Activated CD4-positive, alpha-beta memory T cell treated with anti-CD3 and anti-CD28 coated beads for 36 hours (primary cell): ENCODE data around the gene MAS1. TPM values are rescaled to one million over a fixed set of nuclear protein-coding genes. Genes with fewer than 3 reads are reported as not detected.

Experiments used
- CTCF ChIA-PET: fragments of 350-600 bp; sonication (Branson Sonifier 250); formaldehyde crosslinking; loops from one replicate; lab custom pipeline; 2021; ENCODE audit warnings: antibody characterized with exemption, inconsistent platforms; lab: Charles Lee
- POLR2A ChIA-PET: fragments of 350-600 bp; sonication (Branson Sonifier 250); formaldehyde crosslinking; loops from one replicate; lab custom pipeline; 2021; ENCODE audit warnings: antibody characterized with exemption; lab: Charles Lee
- DNase-seq: peaks from one replicate; pipeline ENCODE4 v3.0.0-alpha.2; 2020
- H3K27ac Mint-ChIP-seq: one replicate; pipeline ENCODE4 v1.8.0; 2021; ENCODE audit warnings: mixed read lengths
- H3K27me3 Mint-ChIP-seq: one replicate; pipeline ENCODE4 v1.8.0; 2021; ENCODE audit warnings: mixed read lengths
- H3K36me3 Mint-ChIP-seq: one replicate; pipeline ENCODE4 v1.8.0; 2021; ENCODE audit warnings: mixed read lengths
- H3K4me1 Mint-ChIP-seq: one replicate; pipeline ENCODE4 v1.8.0; 2021; ENCODE audit warnings: low read depth, mixed read lengths
- H3K4me3 Mint-ChIP-seq: one replicate; pipeline ENCODE4 v1.8.0; 2021; ENCODE audit warnings: mild to moderate bottlenecking, mixed read lengths
- H3K9me3 Mint-ChIP-seq: one replicate; pipeline ENCODE4 v1.8.0; 2021; ENCODE audit warnings: mixed read lengths
- intact Hi-C: fragments of 100-400 bp; cut with micrococcal nuclease; formaldehyde crosslinking; loops from one replicate; pipeline ENCODE4 v1.15.1; 2023
- total RNA-seq, 2 experiments: library from RNA; stranded (reverse); gene quantifications; one replicate each; pipeline ENCODE4 v1.2.3, GENCODE V29; 2021

Gene MAS1
- total RNA-seq, 2 experiments from 2014 or later, result not detected

- ChIA-PET POLR2A (no interaction called here), CTCF (no interaction called here)
- no peak overlapping the region for H3K4me3 Mint-ChIP-seq
- no peaks in the 10 kb centered on the region for H3K36me3 Mint-ChIP-seq
- H3K27me3 Mint-ChIP-seq, result peaks cover 1% of the 10 kb centered on the region
- H3K27ac Mint-ChIP-seq, result no peak overlapping the region
- intact Hi-C loops, result loop anchor here (10.0 kb wide), 1 partner anchor 669 kb away; no protein-coding TSS in a partner anchor
- no peaks in the 10 kb centered on the region for H3K9me3 Mint-ChIP-seq
- no peak for DNase-seq
- H3K4me1 Mint-ChIP-seq, result peaks cover 16% of the 10 kb centered on the region
Measured at GRCh38 chr6:159865226-159865920, 25.4 kb upstream of the MAS1 start.

- DNase-seq, result no peak
- Mint-ChIP-seq H3K4me1 (peaks cover 16% of the 10 kb centered on the region), H3K4me3 (no peak overlapping the region), H3K27ac (no peak overlapping the region), H3K27me3 (no peaks in the 10 kb centered on the region), H3K36me3 (no peaks in the 10 kb centered on the region), H3K9me3 (no peaks in the 10 kb centered on the region)
- intact Hi-C loops, result loop anchor here (10.0 kb wide), 1 partner anchor 668 kb away; no protein-coding TSS in a partner anchor
- POLR2A ChIA-PET, result no interaction called here
- CTCF ChIA-PET, result interaction anchor here (1.0 kb wide), 1 partner anchor 11 kb away, joined by 3 read pairs; no protein-coding TSS in a partner anchor
Measured at GRCh38 chr6:159866286-159867247, 24.2 kb upstream of the MAS1 start.

GRCh38 chr6:159871241-159871640, 19.5 kb upstream of the MAS1 start:
- no peaks in the 10 kb centered on the region for H3K36me3 Mint-ChIP-seq
- peaks cover 4% of the 10 kb centered on the region for H3K4me1 Mint-ChIP-seq
- peaks cover 2% of the 10 kb centered on the region for H3K27me3 Mint-ChIP-seq
- H3K27ac Mint-ChIP-seq, result no peak overlapping the region
- POLR2A ChIA-PET, result no interaction called here
- intact Hi-C loops, result no loop called here
- no peak for DNase-seq
- CTCF ChIA-PET, result no interaction called here
- H3K9me3 Mint-ChIP-seq, result no peaks in the 10 kb centered on the region
- H3K4me3 Mint-ChIP-seq, result no peak overlapping the region

- CTCF ChIA-PET, result no interaction called here
- no peak overlapping the region for H3K4me3 Mint-ChIP-seq
- H3K27ac Mint-ChIP-seq, result no peak overlapping the region
- intact Hi-C loops, result no loop called here
- H3K4me1 Mint-ChIP-seq, result peaks cover 4% of the 10 kb centered on the region
- H3K27me3 Mint-ChIP-seq, result peaks cover 2% of the 10 kb centered on the region
- no peaks in the 10 kb centered on the region for H3K9me3 Mint-ChIP-seq
- peak; percentile 33 for DNase-seq
- no peaks in the 10 kb centered on the region for H3K36me3 Mint-ChIP-seq
- POLR2A ChIA-PET, result no interaction called here
Measured at GRCh38 chr6:159871906-159872305, 18.9 kb upstream of the MAS1 start.

GRCh38 chr6:159874435-159874834, 16.4 kb upstream of the MAS1 start:
- no peak for DNase-seq
- Mint-ChIP-seq H3K27me3 (peaks cover 6% of the 10 kb centered on the region), H3K27ac (no peak overlapping the region), H3K4me1 (peaks cover 4% of the 10 kb centered on the region), H3K9me3 (no peaks in the 10 kb centered on the region), H3K36me3 (no peaks in the 10 kb centered on the region), H3K4me3 (no peak overlapping the region)
- ChIA-PET POLR2A (no interaction called here), CTCF (no interaction called here)
- intact Hi-C loops, result no loop called here

GRCh38 chr6:159875194-159875593, 15.6 kb upstream of the MAS1 start:
- Mint-ChIP-seq H3K9me3 (no peaks in the 10 kb centered on the region), H3K36me3 (no peaks in the 10 kb centered on the region), H3K4me3 (no peak overlapping the region), H3K27me3 (peaks cover 8% of the 10 kb centered on the region), H3K4me1 (peaks cover 4% of the 10 kb centered on the region), H3K27ac (no peak overlapping the region)
- no peak for DNase-seq
- intact Hi-C loops, result no loop called here
- ChIA-PET POLR2A (no interaction called here), CTCF (no interaction called here)

GRCh38 chr6:159876242-159876641, 14.5 kb upstream of the MAS1 start:
- no peak for DNase-seq
- intact Hi-C loops, result no loop called here
- CTCF ChIA-PET, result no interaction called here
- Mint-ChIP-seq H3K27me3 (peaks cover 8% of the 10 kb centered on the region), H3K27ac (no peak overlapping the region), H3K4me1 (peaks cover 4% of the 10 kb centered on the region), H3K4me3 (no peak overlapping the region), H3K36me3 (no peaks in the 10 kb centered on the region), H3K9me3 (no peaks in the 10 kb centered on the region)
- POLR2A ChIA-PET, result no interaction called here

GRCh38 chr6:159877256-159877808, 13.5 kb upstream of the MAS1 start:
- no peaks in the 10 kb centered on the region for H3K9me3 Mint-ChIP-seq
- no peaks in the 10 kb centered on the region for H3K4me1 Mint-ChIP-seq
- no peaks in the 10 kb centered on the region for H3K36me3 Mint-ChIP-seq
- intact Hi-C loops, result no loop called here
- ChIA-PET CTCF (interaction anchor here (0.5 kb wide), 1 partner anchor 21 kb away, joined by 3 read pairs; no protein-coding TSS in a partner anchor), POLR2A (no interaction called here)
- H3K4me3 Mint-ChIP-seq, result no peak overlapping the region
- no peak overlapping the region for H3K27ac Mint-ChIP-seq
- H3K27me3 Mint-ChIP-seq, result peaks cover 6% of the 10 kb centered on the region
- no peak for DNase-seq

GRCh38 chr6:159878341-159878740, 12.4 kb upstream of the MAS1 start:
- DNase-seq, result no peak
- Mint-ChIP-seq H3K27ac (no peak overlapping the region), H3K9me3 (no peaks in the 10 kb centered on the region), H3K36me3 (no peaks in the 10 kb centered on the region), H3K4me1 (no peaks in the 10 kb centered on the region), H3K27me3 (peaks cover 6% of the 10 kb centered on the region), H3K4me3 (no peak overlapping the region)
- CTCF ChIA-PET, result no interaction called here
- intact Hi-C loops, result no loop called here
- POLR2A ChIA-PET, result no interaction called here

GRCh38 chr6:159879856-159880255, 10.9 kb upstream of the MAS1 start:
- ChIA-PET POLR2A (no interaction called here), CTCF (no interaction called here)
- Mint-ChIP-seq H3K27me3 (peaks cover 6% of the 10 kb centered on the region), H3K36me3 (no peaks in the 10 kb centered on the region), H3K4me3 (no peak overlapping the region), H3K9me3 (no peaks in the 10 kb centered on the region), H3K4me1 (no peaks in the 10 kb centered on the region), H3K27ac (no peak overlapping the region)
- DNase-seq, result no peak
- intact Hi-C loops, result no loop called here

GRCh38 chr6:159880412-159880975, 10.3 kb upstream of the MAS1 start:
- no peaks in the 10 kb centered on the region for H3K9me3 Mint-ChIP-seq
- CTCF ChIA-PET, result no interaction called here

GRCh38 chr6:159884720-159885119, 6.1 kb upstream of the MAS1 start:
- no peak overlapping the region for H3K4me3 Mint-ChIP-seq
- H3K4me1 Mint-ChIP-seq, result no peaks in the 10 kb centered on the region
- H3K9me3 Mint-ChIP-seq, result no peaks in the 10 kb centered on the region
- ChIA-PET CTCF (no interaction called here), POLR2A (no interaction called here)
- intact Hi-C loops, result no loop called here
- peaks cover 18% of the 10 kb centered on the region for H3K27me3 Mint-ChIP-seq
- H3K36me3 Mint-ChIP-seq, result no peaks in the 10 kb centered on the region
- DNase-seq, result no peak
- no peak overlapping the region for H3K27ac Mint-ChIP-seq

More at GRCh38 chr6:159880412-159880975, 10.3 kb upstream of the MAS1 start:
- Mint-ChIP-seq H3K27me3 (peaks cover 6% of the 10 kb centered on the region), H3K27ac (no peak overlapping the region), H3K36me3 (no peaks in the 10 kb centered on the region), H3K4me3 (no peak overlapping the region), H3K4me1 (no peaks in the 10 kb centered on the region)
- POLR2A ChIA-PET, result no interaction called here
- intact Hi-C loops, result no loop called here
- DNase-seq, result no peak
